DMS53 treated with DMSO at 0.1 percent for 48 hours (cell line): ENCODE measurements around the gene DPY19L1.
"Not testable (repeated sequence)": the region's sequence is repeated elsewhere in the genome, so short reads cannot be mapped to it uniquely, and the experiment has no call there.

ENCODE experiments used
- DNase-seq: peaks from one replicate; lab custom pipeline; 2025; ENCODE audit not compliant: unreplicated experiment; lab: John Stamatoyannopoulos, UW

Gene DPY19L1

GRCh38 chr7:34991938-34992840 lies 45.1 kb downstream of the DPY19L1 start:
- peak; percentile 74 for DNase-seq

- DNase-seq, result not testable (repeated sequence)
Measured at GRCh38 chr7:34988442-34989125, 48.7 kb downstream of the DPY19L1 start.

GRCh38 chr7:34985155-34985554 lies 52.1 kb downstream of the DPY19L1 start:
- not testable (repeated sequence) for DNase-seq

GRCh38 chr7:34984140-34984539 lies 53.1 kb downstream of the DPY19L1 start:
- DNase-seq, result not testable (repeated sequence)

- no peak for DNase-seq
Measured at GRCh38 chr7:34982371-34983019, 54.8 kb downstream of the DPY19L1 start.

GRCh38 chr7:34979124-34979523 lies 58.2 kb downstream of the DPY19L1 start:
- DNase-seq, result not testable (repeated sequence)

GRCh38 chr7:34973400-34973760 lies 63.9 kb downstream of the DPY19L1 start:
- DNase-seq, result no peak

- not testable (repeated sequence) for DNase-seq
Measured at GRCh38 chr7:34972739-34973399, 64.4 kb downstream of the DPY19L1 start.

GRCh38 chr7:34967818-34968217 lies 69.5 kb downstream of the DPY19L1 start:
- not testable (repeated sequence) for DNase-seq

GRCh38 chr7:34966504-34966903 lies 70.8 kb downstream of the DPY19L1 start:
- not testable (repeated sequence) for DNase-seq

- DNase-seq, result no peak
Measured at GRCh38 chr7:34958021-34958420, 79.3 kb downstream of the DPY19L1 start.

- no peak for DNase-seq
Measured at GRCh38 chr7:34952822-34953221, 84.5 kb downstream of the DPY19L1 start.

- no peak for DNase-seq
Measured at GRCh38 chr7:34949361-34949760, 87.9 kb downstream of the DPY19L1 start.

GRCh38 chr7:34947427-34947826 lies 89.9 kb downstream of the DPY19L1 start:
- not testable (repeated sequence) for DNase-seq

- DNase-seq, result no peak
Measured at GRCh38 chr7:34946486-34946885, 90.8 kb downstream of the DPY19L1 start.

- DNase-seq, result not testable (repeated sequence)
Measured at GRCh38 chr7:34945894-34946477, 91.3 kb downstream of the DPY19L1 start.

GRCh38 chr7:34939175-34939574 lies 98.1 kb downstream of the DPY19L1 start:
- DNase-seq, result no peak

GRCh38 chr7:34935735-34936165 lies 101.5 kb downstream of the DPY19L1 start:
- DNase-seq, result not testable (repeated sequence)

GRCh38 chr7:34931739-34932138 lies 105.5 kb downstream of the DPY19L1 start:
- no peak for DNase-seq

GRCh38 chr7:34929783-34930182 lies 107.5 kb downstream of the DPY19L1 start:
- DNase-seq, result not testable (repeated sequence)

GRCh38 chr7:34928560-34928959 lies 108.7 kb downstream of the DPY19L1 start:
- DNase-seq, result no peak
